H1 (cell line): ENCODE results near the gene XRRA1. TPM values are rescaled to one million over a fixed set of nuclear protein-coding genes. Genes with fewer than 3 reads are reported as not detected.

Source experiments
- CBX5 ChIP-seq: fragments of 300-800, 300-1000 bp; sonication (generic); IDR thresholded peaks from 2 replicates; pipeline ENCODE4 v1.7.1; 2016; ENCODE audit warnings: antibody characterized with exemption, low read length, low read depth
- CBX8 ChIP-seq: fragments of 300-800, 300-1000 bp; sonication (generic); IDR thresholded peaks from 2 replicates; pipeline ENCODE4 v1.7.1; 2016; ENCODE audit warnings: low read depth, low read length, borderline replicate concordance
- CHD2 ChIP-seq: IDR thresholded peaks from 2 replicates; pipeline ENCODE4 v1.6.1; 2012; ENCODE audit warnings: low read length, improper control_type of control experiment
- CHD7 ChIP-seq: fragments of 300-600 bp; sonication (generic); IDR thresholded peaks from 2 replicates; pipeline ENCODE4 v1.7.1; 2012; ENCODE audit warnings: low read length, moderate library complexity, mild to moderate bottlenecking, inconsistent platforms; ENCODE audit not compliant: insufficient replicate concordance
- EGR1 ChIP-seq: IDR thresholded peaks from 2 replicates; pipeline ENCODE4 v1.6.1; 2011; ENCODE audit warnings: low read depth, low read length, borderline replicate concordance
- GABPA ChIP-seq: IDR thresholded peaks from 2 replicates; pipeline ENCODE4 v1.6.1; 2011; ENCODE audit warnings: mild to moderate bottlenecking, low read length, moderate library complexity, borderline replicate concordance; ENCODE audit not compliant: insufficient read depth
- JUN ChIP-seq: IDR thresholded peaks from 2 replicates; pipeline ENCODE4 v1.6.1; 2011; ENCODE audit warnings: low read depth, mild to moderate bottlenecking, improper control_type of control experiment, low read length
- NANOG ChIP-seq: IDR thresholded peaks from 2 replicates; pipeline ENCODE4 v1.6.1; 2011; ENCODE audit warnings: low read length, low read depth, mild to moderate bottlenecking, inconsistent platforms; ENCODE audit not compliant: insufficient read depth, poor library complexity, severe bottlenecking
- POLR2A ChIP-seq, 2 experiments: IDR thresholded peaks; 1 replicate in 1 of 2; 2 replicates in 1 of 2; pipeline ENCODE4 v1.6.1; 2011; ENCODE audit warnings: low read depth in 2 of 2, low read length in 2 of 2, mild to moderate bottlenecking in 2 of 2; ENCODE audit errors: control extremely low read depth in 1 of 2
- SAP30 ChIP-seq: fragments of 300-600 bp; sonication (generic); IDR thresholded peaks from 2 replicates; pipeline ENCODE4 v1.7.1; 2012; ENCODE audit warnings: low read length, moderate library complexity, mild to moderate bottlenecking, inconsistent platforms; ENCODE audit not compliant: insufficient read depth, insufficient replicate concordance
- SUZ12 ChIP-seq: fragments of 200-600 bp; sonication (generic); IDR thresholded peaks from 2 replicates; pipeline ENCODE4 v1.6.1; 2012; ENCODE audit warnings: mild to moderate bottlenecking, inconsistent platforms, low read length, moderate library complexity, mixed read lengths
- TAF1 ChIP-seq: IDR thresholded peaks from 2 replicates; pipeline ENCODE4 v1.6.1; 2011; ENCODE audit warnings: mild to moderate bottlenecking, low read depth, low read length
- TEAD4 ChIP-seq: IDR thresholded peaks from 2 replicates; pipeline ENCODE4 v1.6.1; 2012; ENCODE audit warnings: low read depth, low read length, inconsistent platforms, mixed read lengths
- polyA plus RNA-seq, 7 experiments: library from polyadenylated mRNA; depleted of rRNA in 3 of 7; stranded (reverse) in 5 of 7; unstranded in 2 of 7; fragments of >200 nt in 5 of 7; fragments of 200-250 nt in 2 of 7; gene quantifications; 1 replicate in 5 of 7; 2 replicates in 1 of 7; 4 replicates in 1 of 7; pipeline versions ENCODE4 v1.2.1 to v1.2.3, GENCODE V29; 2011 to 2013; ENCODE audit warnings: missing spikeins in 2 of 7, mixed read lengths in 2 of 7
- total RNA-seq: library from RNA; stranded (reverse); fragmentation: NEBNext Ultra II Directional; extraction: Animal tissue kit (Norgen Biotek cat#: 25700); gene quantifications from 2 replicates; pipeline ENCODE4 v1.2.1, GENCODE V29; 2021

The XRRA1 gene
- total and polyA plus RNA-seq, 2 of the 8 experiments (the other 6 are each of a cell fraction or from before 2014, with no cell fraction given): 2.1 to 7.1 TPM

GRCh38 chr11:74952752-74953151, 3.9 kb upstream of the XRRA1 start (continued):
- TF ChIP-seq CHD7: no peak
- no peak for TF ChIP-seq JUN
- no peak for TF ChIP-seq CHD2
- TF ChIP-seq CBX8: no peak
- no peak for TF ChIP-seq SUZ12
- TF ChIP-seq TEAD4: no peak
- TF ChIP-seq CBX5: no peak
- TF ChIP-seq TAF1: no peak
- TF ChIP-seq POLR2A (IDR thresholded peaks at IDR 0.05; ENCODE audit: control extremely low read depth in 1 of 2, low read depth in 2 of 2, low read length in 2 of 2): no peak
- TF ChIP-seq NANOG: no peak
- no peak for TF ChIP-seq SAP30
- TF ChIP-seq EGR1: no peak
- no peak for TF ChIP-seq GABPA
- TF ChIP-seq, all 59 proteins: peak for 0
